Ovary (tissue), 3 donors: Measurements from ENCODE around the gene HHAT.

Source experiments
- CTCF ChIP-seq, 3 donors: fragments of 450-650 bp in 2 of 3; fragments of 200-600 bp in 1 of 3; IDR thresholded peaks; one replicate each; pipeline versions ENCODE4 v1.5.1 to v1.8.0; 2016 to 2022; ENCODE audit warnings: antibody characterized with exemption in 3 of 3, mild to moderate bottlenecking in 1 of 3
- POLR2A ChIP-seq: fragments of 450-650 bp; IDR thresholded peaks from one replicate; pipeline ENCODE4 v1.6.1; 2017; ENCODE audit warnings: antibody characterized with exemption, mild to moderate bottlenecking, moderate library complexity
- donor health status: DM: no; HTN: no; CAD: no.

DNA sequence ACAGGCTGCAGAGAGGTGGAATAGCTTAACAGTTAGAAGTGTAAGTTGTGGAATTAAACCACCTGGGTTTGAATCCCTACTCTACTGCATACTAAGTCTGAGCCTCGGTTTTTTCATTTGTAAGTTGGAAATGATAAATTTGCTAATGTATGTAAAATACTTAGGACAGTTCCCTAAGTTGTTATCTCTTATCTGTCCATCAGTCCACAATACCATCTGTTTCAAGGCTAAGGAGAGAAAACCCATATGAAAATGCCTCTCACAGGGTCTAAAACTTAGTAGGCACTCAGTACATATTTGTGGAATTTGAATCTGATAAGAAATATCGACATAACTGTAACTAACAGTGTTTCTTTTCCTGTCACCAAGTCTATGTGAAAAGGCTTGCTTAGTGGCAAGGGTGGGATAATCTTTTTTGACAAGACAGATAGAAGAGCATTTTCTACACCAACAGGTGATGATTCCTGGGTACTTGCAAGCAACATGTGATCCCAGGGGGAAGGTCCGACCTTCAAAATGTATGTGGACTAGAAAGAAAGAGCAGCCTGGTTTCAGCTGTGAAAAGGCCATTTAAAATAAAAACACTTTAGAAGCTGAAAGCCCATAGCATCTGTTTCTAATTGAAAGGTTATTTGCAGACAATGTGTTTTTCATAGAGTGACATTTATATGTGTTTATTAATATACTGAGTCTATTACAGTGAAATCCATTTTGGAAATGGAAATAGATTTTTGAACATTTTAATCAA is 202.9 kb downstream of the HHAT start:
- TF ChIP-seq CTCF (IDR thresholded peaks at IDR 0.05) (no peak), POLR2A (no peak)
